Measurements from ENCODE around the gene CTNND2. TPM values are rescaled to one million over a fixed set of nuclear protein-coding genes. Genes with fewer than 3 reads are reported as not detected.
A peak's percentile ranks its signal among the peaks of the same experiment; 100 is the strongest.
"Not testable (repeated sequence)": the region's sequence is repeated elsewhere in the genome, so short reads cannot be mapped to it uniquely, and the experiment has no call there.

CTNND2 gene
- total RNA-seq, 1 experiment from 2014 or later: not detected

- DNase-seq (ENCODE audit: low spot score): no peak
Measured at GRCh38 chr5:11679676-11680075, 224.6 kb downstream of the CTNND2 start.

GRCh38 chr5:11675184-11675583 is 229.1 kb downstream of the CTNND2 start:
- no peak for DNase-seq (ENCODE audit: low spot score)

GRCh38 chr5:11672385-11673085 is 231.7 kb downstream of the CTNND2 start:
- DNase-seq (ENCODE audit: low spot score): no peak

- DNase-seq (ENCODE audit: low spot score): no peak
Measured at GRCh38 chr5:11658376-11658775, 245.9 kb downstream of the CTNND2 start.

- no peak for DNase-seq (ENCODE audit: low spot score)
Measured at GRCh38 chr5:11656916-11657315, 247.3 kb downstream of the CTNND2 start.

- DNase-seq (ENCODE audit: low spot score): no peak
Measured at GRCh38 chr5:11655681-11656080, 248.6 kb downstream of the CTNND2 start.

GRCh38 chr5:11650936-11651335 is 253.3 kb downstream of the CTNND2 start:
- no peak for DNase-seq (ENCODE audit: low spot score)

GRCh38 chr5:11646141-11646540 is 258.1 kb downstream of the CTNND2 start:
- DNase-seq (ENCODE audit: low spot score): no peak

- DNase-seq (ENCODE audit: low spot score): no peak
Measured at GRCh38 chr5:11642438-11642837, 261.8 kb downstream of the CTNND2 start.

GRCh38 chr5:11640158-11640873 is 263.9 kb downstream of the CTNND2 start:
- no peak for DNase-seq (ENCODE audit: low spot score)

GRCh38 chr5:11622785-11623184 is 281.5 kb downstream of the CTNND2 start:
- DNase-seq (ENCODE audit: low spot score): no peak

GRCh38 chr5:11620172-11620571 is 284.1 kb downstream of the CTNND2 start:
- no peak for DNase-seq (ENCODE audit: low spot score)

GRCh38 chr5:11619339-11620024 is 284.8 kb downstream of the CTNND2 start:
- peak; percentile 36 for DNase-seq (ENCODE audit: low spot score)

- no peak for DNase-seq (ENCODE audit: low spot score)
Measured at GRCh38 chr5:11617080-11617479, 287.2 kb downstream of the CTNND2 start.

GRCh38 chr5:11616624-11617023 is 287.6 kb downstream of the CTNND2 start:
- DNase-seq (ENCODE audit: low spot score): not testable (repeated sequence)

GRCh38 chr5:11611011-11611410 is 293.2 kb downstream of the CTNND2 start:
- DNase-seq (ENCODE audit: low spot score): no peak

- DNase-seq (ENCODE audit: low spot score): no peak
Measured at GRCh38 chr5:11609570-11610303, 294.5 kb downstream of the CTNND2 start.

GRCh38 chr5:11608530-11608929 is 295.7 kb downstream of the CTNND2 start:
- DNase-seq (ENCODE audit: low spot score): no peak

- no peak for DNase-seq (ENCODE audit: low spot score)
Measured at GRCh38 chr5:11607944-11608483, 296.2 kb downstream of the CTNND2 start.

GRCh38 chr5:11602298-11602697 is 301.9 kb downstream of the CTNND2 start:
- no peak for DNase-seq (ENCODE audit: low spot score)

GRCh38 chr5:11599499-11599898 is 304.7 kb downstream of the CTNND2 start:
- DNase-seq (ENCODE audit: low spot score): no peak

- DNase-seq (ENCODE audit: low spot score): no peak
Measured at GRCh38 chr5:11596657-11597071, 307.6 kb downstream of the CTNND2 start.
